SK-N-SH (cell line): ENCODE results near the gene PLEKHM2. TPM values are rescaled to one million over a fixed set of nuclear protein-coding genes. Genes with fewer than 3 reads are reported as not detected.

Source experiments
- CTCF ChIA-PET: fragments of 300-600, 350-600 bp; formaldehyde crosslinking; extraction: SDS; loops from one replicate; lab custom pipeline; 2021; lab: Yijun Ruan, JAX
- POLR2A ChIA-PET: fragments of 350-600 bp; sonication (Branson Sonifier 250); formaldehyde crosslinking; extraction: SDS; loops from one replicate; lab custom pipeline; 2020; ENCODE audit warnings: antibody characterized with exemption, inconsistent platforms; lab: Yijun Ruan, JAX
- DNase-seq: peaks from one replicate; pipeline ENCODE4 v3.0.0; 2012
- H2AFZ ChIP-seq: fragments of 200-600 bp; sonication (generic); 2 replicates; pipeline ENCODE4 v1.8.1; 2016; ENCODE audit warnings: antibody characterized with exemption, mild to moderate bottlenecking, low read depth
- H3F3A ChIP-seq: fragments of 200-600 bp; sonication (generic); replicated peaks from 2 replicates; pipeline ENCODE3; 2016; ENCODE audit warnings: antibody characterized with exemption, mild to moderate bottlenecking; ENCODE audit not compliant: insufficient read depth
- H3K27ac ChIP-seq, 2 experiments: fragments of 200-500 bp in 1 of 2; fragments of 200-600 bp in 1 of 2; sonication (Bioruptor generic) in 1 of 2; sonication (generic), shearing (Covaris generic) in 1 of 2; 2 replicates each; pipeline versions ENCODE4 v1.5.1 to v1.6.1; 2014 to 2016; ENCODE audit warnings: low read depth in 2 of 2, inconsistent platforms in 1 of 2, low read length in 1 of 2, mild to moderate bottlenecking in 1 of 2, mixed read lengths in 1 of 2
- H3K27me3 ChIP-seq: fragments of 200-600 bp; sonication (generic), shearing (Covaris generic); 2 replicates; pipeline ENCODE4 v1.6.1; 2016; ENCODE audit warnings: mixed run types; ENCODE audit not compliant: insufficient read depth
- H3K36me3 ChIP-seq, 2 experiments: fragments of 200-500 bp in 1 of 2; fragments of 200-600 bp in 1 of 2; sonication (Bioruptor generic) in 1 of 2; sonication (generic) in 1 of 2; replicated peaks in 1 of 2; 2 replicates each; pipeline versions ENCODE3 to v1.5.1; 2014 to 2016; ENCODE audit warnings: low read length in 1 of 2, mild to moderate bottlenecking in 1 of 2; ENCODE audit not compliant: insufficient read depth in 2 of 2, control insufficient read depth in 1 of 2
- H3K4me1 ChIP-seq, 2 experiments: fragments of 200-500 bp in 1 of 2; fragments of 200-600 bp in 1 of 2; sonication (Bioruptor generic) in 1 of 2; sonication (generic), shearing (Covaris generic) in 1 of 2; 2 replicates each; pipeline versions ENCODE4 v1.5.1 to v1.6.1; 2014 to 2016; ENCODE audit warnings: low read depth in 1 of 2, low read length in 1 of 2, mixed run types in 1 of 2; ENCODE audit not compliant: insufficient read depth in 2 of 2, control insufficient read depth in 1 of 2
- H3K4me2 ChIP-seq: fragments of 200-600 bp; sonication (generic), shearing (Covaris generic); 2 replicates; pipeline ENCODE4 v1.6.1; 2017; ENCODE audit warnings: mixed run types
- H3K4me3 ChIP-seq, 2 experiments: fragments of 200-500 bp in 1 of 2; fragments of 200-600 bp in 1 of 2; sonication (Bioruptor generic) in 1 of 2; sonication (generic), shearing (Covaris generic) in 1 of 2; 2 replicates each; pipeline versions ENCODE4 v1.5.1 to v1.8.1; 2014 to 2016; ENCODE audit warnings: low read depth in 2 of 2, inconsistent platforms in 1 of 2, low read length in 1 of 2, mild to moderate bottlenecking in 1 of 2, mixed read lengths in 1 of 2, moderate library complexity in 1 of 2
- H3K79me2 ChIP-seq: fragments of 200-600 bp; sonication (generic); 2 replicates; pipeline ENCODE4 v1.8.1; 2017; ENCODE audit warnings: mild to moderate bottlenecking; ENCODE audit not compliant: insufficient read depth
- H3K9ac ChIP-seq: fragments of 200-600 bp; sonication (generic); 2 replicates; pipeline ENCODE4 v1.6.1; 2017; ENCODE audit warnings: mixed run types
- H3K9me2 ChIP-seq: fragments of 200-600 bp; sonication (generic); 2 replicates; pipeline ENCODE4 v1.6.1; 2017; ENCODE audit warnings: mixed run types
- H3K9me3 ChIP-seq: fragments of 200-600 bp; sonication (generic); 2 replicates; pipeline ENCODE4 v1.6.1; 2017; ENCODE audit warnings: mixed run types, mild to moderate bottlenecking, moderate library complexity
- H4K20me1 ChIP-seq: fragments of 200-600 bp; sonication (generic); 2 replicates; pipeline ENCODE4 v1.6.1; 2017; ENCODE audit warnings: mild to moderate bottlenecking, mixed run types; ENCODE audit not compliant: insufficient read depth
- EP300 ChIP-seq, 2 experiments: IDR thresholded peaks; 2 replicates each; pipeline versions ENCODE4 v1.4.0 to v1.6.1; 2012; ENCODE audit warnings: borderline replicate concordance in 1 of 2, low read depth in 1 of 2, low read length in 1 of 2
- EZH2phosphoT487 ChIP-seq: fragments of 200-600 bp; sonication (generic); IDR thresholded peaks from 2 replicates; pipeline ENCODE4 v1.6.1; 2017; ENCODE audit warnings: low read depth, mixed run types, mild to moderate bottlenecking, antibody characterized with exemption, moderate library complexity, borderline replicate concordance
- FOSL2 ChIP-seq: IDR thresholded peaks from 2 replicates; pipeline ENCODE4 v1.4.0; 2012; ENCODE audit warnings: low read depth, mild to moderate bottlenecking, moderate library complexity, borderline replicate concordance
- GATA2 ChIP-seq: sonication (generic); formaldehyde crosslinking; IDR thresholded peaks from 2 replicates; pipeline ENCODE4 v1.5.0; 2020; ENCODE audit warnings: mild to moderate bottlenecking, missing genetic modification reagents
- JUND ChIP-seq: IDR thresholded peaks from 2 replicates; pipeline ENCODE4 v1.4.0; 2012
- MAX ChIP-seq: IDR thresholded peaks from 2 replicates; pipeline ENCODE4 v1.4.0; 2012; ENCODE audit warnings: low read depth
- MEF2A ChIP-seq: IDR thresholded peaks from 2 replicates; pipeline ENCODE4 v1.4.0; 2012; ENCODE audit warnings: low read depth, borderline replicate concordance
- MXI1 ChIP-seq: IDR thresholded peaks from 2 replicates; pipeline ENCODE4 v1.6.1; 2012; ENCODE audit warnings: mild to moderate bottlenecking, low read depth, low read length, improper control_type of control experiment
- POLR2AphosphoS5 ChIP-seq: IDR thresholded peaks from 2 replicates; pipeline ENCODE4 v1.6.1; 2012; ENCODE audit warnings: low read depth, low read length
- RAD21 ChIP-seq: IDR thresholded peaks from 2 replicates; pipeline ENCODE4 v1.6.1; 2012; ENCODE audit warnings: mild to moderate bottlenecking, low read length
- RFX5 ChIP-seq: IDR thresholded peaks from 2 replicates; pipeline ENCODE4 v1.6.1; 2012; ENCODE audit warnings: mild to moderate bottlenecking, improper control_type of control experiment, low read length
- SMC3 ChIP-seq: IDR thresholded peaks from 2 replicates; pipeline ENCODE4 v1.6.1; 2012; ENCODE audit warnings: low read depth, low read length, improper control_type of control experiment
- USF2 ChIP-seq: fragments of 150-350 bp; IDR thresholded peaks from 2 replicates; pipeline ENCODE4 v1.6.1; 2017; ENCODE audit warnings: antibody characterized with exemption, low read length, low read depth, borderline replicate concordance
- ZBTB33 ChIP-seq: IDR thresholded peaks from 2 replicates; pipeline ENCODE4 v1.4.0; 2012; ENCODE audit warnings: low read depth, borderline replicate concordance
- WGBS: methylation state at CpG from one replicate; pipeline ENCODE4 v1.1.6; 2017; ENCODE audit warnings: low lambda C conversion rate; 5-methylcytosine and 5-hydroxymethylcytosine counted together
- polyA plus RNA-seq, 3 experiments: library from polyadenylated mRNA; depleted of rRNA; stranded (reverse); fragments of >200 nt; gene quantifications; 2 replicates each; pipeline ENCODE4 v1.2.3, GENCODE V29; 2012
- TF ChIP-seq, protein P1 (sequence below): fragments of 200-600 bp; sonication (generic); IDR thresholded peaks from 2 replicates; pipeline ENCODE4 v1.6.1; 2017; ENCODE audit warnings: antibody characterized with exemption, mild to moderate bottlenecking, moderate library complexity
- TF ChIP-seq, protein P2 (sequence below): fragments of 150-350 bp; IDR thresholded peaks from 2 replicates; pipeline ENCODE4 v1.6.1; 2016; ENCODE audit warnings: mild to moderate bottlenecking, low read depth, low read length
- TF ChIP-seq, protein P3 (sequence below): IDR thresholded peaks from 2 replicates; pipeline ENCODE4 v1.4.0; 2012; ENCODE audit warnings: low read depth, borderline replicate concordance

The PLEKHM2 gene
- polyA plus RNA-seq, 1 of the 3 experiments (the other 2 are of a cell fraction), result 38.9 TPM

DNA sequence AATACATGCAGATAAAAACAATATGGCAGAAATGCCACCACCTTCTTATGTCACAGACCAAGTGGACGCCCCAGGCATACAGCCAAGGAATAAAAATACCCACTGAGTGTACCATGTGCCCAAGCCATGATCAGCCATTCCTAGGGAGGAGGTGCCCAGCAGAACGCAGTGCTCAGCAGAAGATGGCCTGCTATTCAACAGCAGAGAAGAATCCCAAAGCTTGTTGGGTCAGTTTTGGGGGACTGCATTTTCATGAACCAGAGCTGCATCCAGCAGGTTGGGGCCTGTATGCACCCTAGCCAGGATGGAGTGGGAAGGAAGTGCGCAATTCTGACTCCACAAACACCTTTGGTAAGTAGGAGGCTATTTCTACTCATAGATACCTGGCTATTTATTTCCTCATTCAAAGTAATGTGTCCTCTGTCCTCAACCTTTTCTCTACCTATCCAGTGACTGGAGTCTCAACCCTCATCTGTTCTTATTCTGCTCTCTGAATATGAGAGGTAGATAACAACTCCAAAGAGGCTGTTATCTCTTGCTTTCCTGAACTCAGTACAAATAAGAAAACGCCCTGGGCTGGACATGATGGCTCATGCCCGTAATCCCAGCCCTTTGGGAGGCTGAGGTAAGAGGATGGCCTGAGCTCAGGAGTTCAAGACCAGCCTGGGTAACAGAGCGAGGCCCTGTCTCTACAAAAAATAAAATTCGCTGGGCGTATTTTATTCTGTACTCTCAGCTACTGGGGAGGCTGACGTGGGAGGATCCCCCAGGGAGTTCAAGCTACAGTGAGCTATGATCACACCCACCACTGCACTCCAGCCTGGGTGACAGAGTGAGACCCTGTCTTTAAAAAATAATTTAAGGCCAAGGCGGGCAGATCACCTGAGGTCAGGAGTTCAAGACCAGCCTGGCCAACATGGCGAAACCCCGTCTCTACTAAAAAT, 2.5 kb upstream of the PLEKHM2 start:
- H3K4me2 ChIP-seq, result no peak overlapping the region
- no peak for DNase-seq
- no peaks in the 10 kb centered on the region for H3K9me2 ChIP-seq
- WGBS, result 92% methylated on average over 12 of the region's 12 CpGs
- no peak overlapping the region for H3K4me3 ChIP-seq
- no peak overlapping the region for H3K9ac ChIP-seq
- peaks cover 0 to 16% of the 10 kb centered on the region in 2 experiments; a peak in 2 of 4 replicates for H3K4me1 ChIP-seq
- H3K27me3 ChIP-seq, result no peaks in the 10 kb centered on the region
- peaks cover 14% of the 10 kb centered on the region for H3F3A ChIP-seq
- ChIA-PET CTCF (interaction anchor here (0.9 kb wide), 1 partner anchor 26 kb away, joined by 3 read pairs; no protein-coding TSS in a partner anchor), POLR2A (no interaction called here)
- H3K79me2 ChIP-seq, result peaks cover 22% of the 10 kb centered on the region
- H4K20me1 ChIP-seq, result peaks cover 5% of the 10 kb centered on the region
- no peaks in the 10 kb centered on the region for H3K9me3 ChIP-seq
- no peak overlapping the region; the same call in 1 of the 2 replicates for H2AFZ ChIP-seq
- no peaks in the 10 kb centered on the region for H3K36me3 ChIP-seq
- TF ChIP-seq, protein P1, sequence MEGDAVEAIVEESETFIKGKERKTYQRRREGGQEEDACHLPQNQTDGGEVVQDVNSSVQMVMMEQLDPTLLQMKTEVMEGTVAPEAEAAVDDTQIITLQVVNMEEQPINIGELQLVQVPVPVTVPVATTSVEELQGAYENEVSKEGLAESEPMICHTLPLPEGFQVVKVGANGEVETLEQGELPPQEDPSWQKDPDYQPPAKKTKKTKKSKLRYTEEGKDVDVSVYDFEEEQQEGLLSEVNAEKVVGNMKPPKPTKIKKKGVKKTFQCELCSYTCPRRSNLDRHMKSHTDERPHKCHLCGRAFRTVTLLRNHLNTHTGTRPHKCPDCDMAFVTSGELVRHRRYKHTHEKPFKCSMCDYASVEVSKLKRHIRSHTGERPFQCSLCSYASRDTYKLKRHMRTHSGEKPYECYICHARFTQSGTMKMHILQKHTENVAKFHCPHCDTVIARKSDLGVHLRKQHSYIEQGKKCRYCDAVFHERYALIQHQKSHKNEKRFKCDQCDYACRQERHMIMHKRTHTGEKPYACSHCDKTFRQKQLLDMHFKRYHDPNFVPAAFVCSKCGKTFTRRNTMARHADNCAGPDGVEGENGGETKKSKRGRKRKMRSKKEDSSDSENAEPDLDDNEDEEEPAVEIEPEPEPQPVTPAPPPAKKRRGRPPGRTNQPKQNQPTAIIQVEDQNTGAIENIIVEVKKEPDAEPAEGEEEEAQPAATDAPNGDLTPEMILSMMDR, result no peak
- TF ChIP-seq POLR2AphosphoS5, result no peak
- TF ChIP-seq JUND, result no peak
- TF ChIP-seq EP300 (IDR thresholded peaks at IDR 0.05; ENCODE audit: borderline replicate concordance in 1 of 2, low read depth in 1 of 2, low read length in 1 of 2), result no peak
- no peak for TF ChIP-seq SMC3
- no peak for TF ChIP-seq MAX
- TF ChIP-seq MXI1, result no peak
- TF ChIP-seq RFX5, result no peak
- TF ChIP-seq ZBTB33, result no peak
- no peak for TF ChIP-seq GATA2 (CRISPR knock-in tag)
- peak overlapping the region in 1 of 2 experiments; percentile 37; a peak in 1 of 4 replicates for H3K27ac ChIP-seq

DNA sequence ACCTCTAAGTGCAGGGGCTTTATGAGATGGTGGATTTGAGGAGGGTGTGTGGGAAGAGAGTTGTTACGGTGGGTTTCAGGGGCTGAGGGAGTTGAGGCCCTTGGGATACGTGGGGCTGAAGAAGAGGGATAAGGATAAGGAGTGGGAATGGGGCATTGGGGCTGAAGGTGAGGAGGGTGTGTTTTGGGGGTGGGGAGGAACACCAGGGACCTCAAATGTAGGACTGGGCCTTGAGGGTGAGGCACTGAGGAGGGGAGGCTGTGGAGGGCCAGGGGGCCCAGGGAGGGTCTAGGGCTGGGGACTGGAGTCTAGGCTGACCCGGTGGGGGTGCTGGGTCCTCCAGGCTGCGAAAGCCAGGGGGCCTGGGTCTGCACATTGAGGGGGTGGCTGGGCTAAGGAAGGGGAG, 1.2 kb upstream of the PLEKHM2 start:
- no peak overlapping the region for H3K27ac ChIP-seq
- H3K9me2 ChIP-seq, result no peaks in the 10 kb centered on the region
- DNase-seq, result no peak
- no peak overlapping the region for H3K4me2 ChIP-seq
- CTCF ChIA-PET, result no interaction called here
- H4K20me1 ChIP-seq, result peaks cover 8% of the 10 kb centered on the region
- H3K4me3 ChIP-seq, result no peak overlapping the region
- no peak overlapping the region for H3K9ac ChIP-seq
- peaks cover 35% of the 10 kb centered on the region for H3K79me2 ChIP-seq
- no peaks in the 10 kb centered on the region for H3K36me3 ChIP-seq
- POLR2A ChIA-PET, result no interaction called here
- H3K27me3 ChIP-seq, result no peaks in the 10 kb centered on the region
- no peak overlapping the region for H2AFZ ChIP-seq
- peaks cover 14% of the 10 kb centered on the region for H3F3A ChIP-seq
- no peaks in the 10 kb centered on the region for H3K9me3 ChIP-seq
- peaks cover 0 to 16% of the 10 kb centered on the region in 2 experiments; a peak in 2 of 4 replicates for H3K4me1 ChIP-seq
- 91% methylated on average over 4 of the region's 4 CpGs for WGBS
- TF ChIP-seq, protein P2, sequence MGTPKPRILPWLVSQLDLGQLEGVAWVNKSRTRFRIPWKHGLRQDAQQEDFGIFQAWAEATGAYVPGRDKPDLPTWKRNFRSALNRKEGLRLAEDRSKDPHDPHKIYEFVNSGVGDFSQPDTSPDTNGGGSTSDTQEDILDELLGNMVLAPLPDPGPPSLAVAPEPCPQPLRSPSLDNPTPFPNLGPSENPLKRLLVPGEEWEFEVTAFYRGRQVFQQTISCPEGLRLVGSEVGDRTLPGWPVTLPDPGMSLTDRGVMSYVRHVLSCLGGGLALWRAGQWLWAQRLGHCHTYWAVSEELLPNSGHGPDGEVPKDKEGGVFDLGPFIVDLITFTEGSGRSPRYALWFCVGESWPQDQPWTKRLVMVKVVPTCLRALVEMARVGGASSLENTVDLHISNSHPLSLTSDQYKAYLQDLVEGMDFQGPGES, result no peak
- TF ChIP-seq FOSL2 (no peak), MAX (no peak), USF2 (no peak), EZH2phosphoT487 (no peak), RAD21 (no peak), SMC3 (no peak), MEF2A (no peak)
- TF ChIP-seq, protein P3, sequence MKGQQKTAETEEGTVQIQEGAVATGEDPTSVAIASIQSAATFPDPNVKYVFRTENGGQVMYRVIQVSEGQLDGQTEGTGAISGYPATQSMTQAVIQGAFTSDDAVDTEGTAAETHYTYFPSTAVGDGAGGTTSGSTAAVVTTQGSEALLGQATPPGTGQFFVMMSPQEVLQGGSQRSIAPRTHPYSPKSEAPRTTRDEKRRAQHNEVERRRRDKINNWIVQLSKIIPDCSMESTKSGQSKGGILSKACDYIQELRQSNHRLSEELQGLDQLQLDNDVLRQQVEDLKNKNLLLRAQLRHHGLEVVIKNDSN, result no peak
